PC-3 (cell line): ENCODE measurements around the gene C12orf57.

Experiments
- CTCF ChIP-seq: fragments of 300-600 bp; sonication (generic); conservative IDR thresholded peaks from 2 replicates; pipeline ENCODE4 v1.5.1; 2017; ENCODE audit warnings: antibody characterized with exemption, low read depth, mild to moderate bottlenecking, low read length
- EZH2 ChIP-seq: fragments of 300-600 bp; sonication (generic); IDR thresholded peaks from one replicate; pipeline ENCODE4 v1.6.1; 2017; ENCODE audit warnings: antibody characterized with exemption, mild to moderate bottlenecking, low read length; ENCODE audit not compliant: unreplicated experiment
- EZH2phosphoT487 ChIP-seq: fragments of 300-600 bp; sonication (generic); IDR thresholded peaks from 2 replicates; pipeline ENCODE4 v1.6.1; 2018; ENCODE audit warnings: mild to moderate bottlenecking, antibody characterized with exemption, low read length, borderline replicate concordance

- no peak for TF ChIP-seq CTCF
- TF ChIP-seq EZH2: no peak
- no peak for TF ChIP-seq EZH2phosphoT487
Measured at GRCh38 chr12:6959805-6960592, 16.2 kb downstream of the C12orf57 start.
